ENCODE results near the gene GTF3C1. TPM values are rescaled to one million over a fixed set of nuclear protein-coding genes. Genes with fewer than 3 reads are reported as not detected.
A peak's percentile ranks its signal among the peaks of the same experiment; 100 is the strongest.

The GTF3C1 gene
- total RNA-seq, 1 donor from 2014 or later, result 98.7 TPM

GRCh38 chr16:27503662-27504061 lies 46.1 kb downstream of the GTF3C1 start:
- no peaks in the 10 kb centered on the region for H3K9me3 Mint-ChIP-seq (ENCODE audit: unreplicated experiment)
- H3K27ac Mint-ChIP-seq (ENCODE audit: unreplicated experiment), result no peak overlapping the region
- H3K27me3 Mint-ChIP-seq (ENCODE audit: unreplicated experiment), result peaks cover 5% of the 10 kb centered on the region
- H3K36me3 Mint-ChIP-seq (ENCODE audit: low read depth, unreplicated experiment), result peaks cover 64% of the 10 kb centered on the region
- H3K4me1 Mint-ChIP-seq (ENCODE audit: unreplicated experiment), result no peaks in the 10 kb centered on the region
- no peak for TF ChIP-seq CTCF (IDR thresholded peaks at IDR 0.05; ENCODE audit: unreplicated experiment)
- H3K4me3 Mint-ChIP-seq (ENCODE audit: unreplicated experiment), result peak overlapping the region; percentile 29
- DNase-seq (ENCODE audit: low spot score), result no peak

GRCh38 chr16:27500801-27501200 lies 48.9 kb downstream of the GTF3C1 start:
- peaks cover 67% of the 10 kb centered on the region for H3K36me3 Mint-ChIP-seq (ENCODE audit: low read depth, unreplicated experiment)
- peaks cover 3% of the 10 kb centered on the region for H3K27me3 Mint-ChIP-seq (ENCODE audit: unreplicated experiment)
- H3K4me1 Mint-ChIP-seq (ENCODE audit: unreplicated experiment), result no peaks in the 10 kb centered on the region
- no peak for TF ChIP-seq CTCF (IDR thresholded peaks at IDR 0.05; ENCODE audit: unreplicated experiment)
- no peak overlapping the region for H3K4me3 Mint-ChIP-seq (ENCODE audit: unreplicated experiment)
- H3K9me3 Mint-ChIP-seq (ENCODE audit: unreplicated experiment), result no peaks in the 10 kb centered on the region
- no peak overlapping the region for H3K27ac Mint-ChIP-seq (ENCODE audit: unreplicated experiment)
- DNase-seq (ENCODE audit: low spot score), result no peak

- Mint-ChIP-seq H3K4me1 (ENCODE audit: unreplicated experiment) (peaks cover 5% of the 10 kb centered on the region), H3K27me3 (ENCODE audit: unreplicated experiment) (peaks cover 3% of the 10 kb centered on the region), H3K9me3 (ENCODE audit: unreplicated experiment) (no peaks in the 10 kb centered on the region), H3K36me3 (ENCODE audit: low read depth, unreplicated experiment) (peaks cover 61% of the 10 kb centered on the region), H3K27ac (ENCODE audit: unreplicated experiment) (no peak overlapping the region), H3K4me3 (ENCODE audit: unreplicated experiment) (no peak overlapping the region)
- DNase-seq (ENCODE audit: low spot score), result no peak
- TF ChIP-seq CTCF (IDR thresholded peaks at IDR 0.05; ENCODE audit: unreplicated experiment), result no peak
Measured at GRCh38 chr16:27499659-27500055, 50.1 kb downstream of the GTF3C1 start.

- H3K9me3 Mint-ChIP-seq (ENCODE audit: unreplicated experiment), result no peaks in the 10 kb centered on the region
- no peak for DNase-seq (ENCODE audit: low spot score)
- peaks cover 9% of the 10 kb centered on the region for H3K4me1 Mint-ChIP-seq (ENCODE audit: unreplicated experiment)
- H3K27ac Mint-ChIP-seq (ENCODE audit: unreplicated experiment), result no peak overlapping the region
- no peak for TF ChIP-seq CTCF (IDR thresholded peaks at IDR 0.05; ENCODE audit: unreplicated experiment)
- peaks cover 3% of the 10 kb centered on the region for H3K27me3 Mint-ChIP-seq (ENCODE audit: unreplicated experiment)
- peaks cover 63% of the 10 kb centered on the region for H3K36me3 Mint-ChIP-seq (ENCODE audit: low read depth, unreplicated experiment)
- no peak overlapping the region for H3K4me3 Mint-ChIP-seq (ENCODE audit: unreplicated experiment)
Measured at GRCh38 chr16:27498916-27499658, 50.6 kb downstream of the GTF3C1 start.

GRCh38 chr16:27498031-27498825 lies 51.5 kb downstream of the GTF3C1 start:
- no peak overlapping the region for H3K27ac Mint-ChIP-seq (ENCODE audit: unreplicated experiment)
- H3K4me3 Mint-ChIP-seq (ENCODE audit: unreplicated experiment), result no peak overlapping the region
- peaks cover 9% of the 10 kb centered on the region for H3K4me1 Mint-ChIP-seq (ENCODE audit: unreplicated experiment)
- H3K27me3 Mint-ChIP-seq (ENCODE audit: unreplicated experiment), result peaks cover 3% of the 10 kb centered on the region
- TF ChIP-seq CTCF (IDR thresholded peaks at IDR 0.05; ENCODE audit: unreplicated experiment), result no peak
- H3K9me3 Mint-ChIP-seq (ENCODE audit: unreplicated experiment), result no peaks in the 10 kb centered on the region
- H3K36me3 Mint-ChIP-seq (ENCODE audit: low read depth, unreplicated experiment), result peaks cover 55% of the 10 kb centered on the region
- DNase-seq (ENCODE audit: low spot score), result no peak

Measured in endothelial cell (in vitro differentiated cells).